H9 (cell line): ENCODE measurements around the gene ZBTB8A. TPM values are rescaled to one million over a fixed set of nuclear protein-coding genes. Genes with fewer than 3 reads are reported as not detected.
"Not testable (repeated sequence)": the region's sequence is repeated elsewhere in the genome, so short reads cannot be mapped to it uniquely, and the experiment has no call there.

Experiments used
- DNase-seq: peaks from one replicate; pipeline ENCODE4 v3.0.0-alpha.2; 2017
- H2AFZ ChIP-seq: one replicate; pipeline ENCODE4 v1.6.1; 2013; ENCODE audit warnings: mild to moderate bottlenecking, low read length, control low read depth, moderate library complexity
- H2AK5ac ChIP-seq: 2 replicates; pipeline ENCODE4 v1.6.1; 2013; ENCODE audit warnings: low read length, control low read depth, mixed read lengths; ENCODE audit not compliant: insufficient read length
- H2BK120ac ChIP-seq: one replicate; pipeline ENCODE4 v1.6.1; 2013; ENCODE audit warnings: low read depth, mild to moderate bottlenecking, low read length, control low read depth, inconsistent platforms; ENCODE audit not compliant: poor library complexity, severe bottlenecking
- H2BK12ac ChIP-seq: 2 replicates; pipeline ENCODE4 v1.6.1; 2013; ENCODE audit warnings: low read length, control low read depth, mixed read lengths, low read depth; ENCODE audit not compliant: insufficient read length
- H2BK15ac ChIP-seq: 2 replicates; pipeline ENCODE4 v1.6.1; 2013; ENCODE audit warnings: low read depth, low read length, control low read depth
- H2BK20ac ChIP-seq: one replicate; pipeline ENCODE4 v1.6.1; 2013; ENCODE audit warnings: low read depth, mild to moderate bottlenecking, low read length, control low read depth, inconsistent platforms; ENCODE audit not compliant: poor library complexity, severe bottlenecking
- H2BK5ac ChIP-seq: 2 replicates; pipeline ENCODE4 v1.6.1; 2013; ENCODE audit warnings: low read length, control low read depth, mixed read lengths; ENCODE audit not compliant: insufficient read length
- H3K14ac ChIP-seq: 2 replicates; pipeline ENCODE4 v1.6.1; 2013; ENCODE audit warnings: low read length, control low read depth; ENCODE audit not compliant: insufficient read depth
- H3K18ac ChIP-seq: 2 replicates; pipeline ENCODE4 v1.6.1; 2013; ENCODE audit warnings: low read depth, mild to moderate bottlenecking, mixed read lengths, low read length, control low read depth; ENCODE audit not compliant: insufficient read length
- H3K23ac ChIP-seq: 2 replicates; pipeline ENCODE4 v1.6.1; 2013; ENCODE audit warnings: low read length, control low read depth, mixed read lengths, low read depth; ENCODE audit not compliant: insufficient read length
- H3K23me2 ChIP-seq: 2 replicates; pipeline ENCODE4 v1.6.1; 2013; ENCODE audit warnings: low read depth, mild to moderate bottlenecking, mixed read lengths, low read length, control low read depth; ENCODE audit not compliant: insufficient read length, poor library complexity, severe bottlenecking
- H3K27ac ChIP-seq: 2 replicates; pipeline ENCODE4 v1.5.1; 2013; ENCODE audit warnings: low read length, control low read depth, mixed read lengths, low read depth; ENCODE audit not compliant: insufficient read length
- H3K27me3 ChIP-seq: 2 replicates; pipeline ENCODE4 v1.6.1; 2013; ENCODE audit warnings: low read length, control low read depth, inconsistent platforms; ENCODE audit not compliant: insufficient read depth
- H3K4ac ChIP-seq: 2 replicates; pipeline ENCODE4 v1.6.1; 2013; ENCODE audit warnings: low read depth, mild to moderate bottlenecking, control low read depth, inconsistent platforms, low read length, moderate library complexity
- H3K4me1 ChIP-seq: 2 replicates; pipeline ENCODE4 v1.6.1; 2013; ENCODE audit warnings: low read length, control low read depth, inconsistent platforms; ENCODE audit not compliant: insufficient read depth
- H3K4me2 ChIP-seq: 2 replicates; pipeline ENCODE4 v1.6.1; 2013; ENCODE audit warnings: low read length, control low read depth, mixed read lengths; ENCODE audit not compliant: insufficient read length, insufficient read depth
- H3K56ac ChIP-seq: 2 replicates; pipeline ENCODE4 v1.6.1; 2013; ENCODE audit warnings: low read depth, mild to moderate bottlenecking, mixed read lengths, low read length, control low read depth; ENCODE audit not compliant: insufficient read length
- H3K79me1 ChIP-seq: 2 replicates; pipeline ENCODE4 v1.6.1; 2013; ENCODE audit warnings: low read depth, mild to moderate bottlenecking, moderate library complexity, low read length, control low read depth, inconsistent platforms; ENCODE audit not compliant: insufficient read depth, poor library complexity, severe bottlenecking
- H3K79me2 ChIP-seq: 2 replicates; pipeline ENCODE4 v1.6.1; 2013; ENCODE audit warnings: low read length, control low read depth, inconsistent platforms; ENCODE audit not compliant: insufficient read depth
- H3K9ac ChIP-seq: 2 replicates; pipeline ENCODE4 v1.6.1; 2013; ENCODE audit warnings: low read length, control low read depth, mixed read lengths; ENCODE audit not compliant: insufficient read length; ENCODE audit errors: extremely low read depth
- H3K9me3 ChIP-seq: one replicate; pipeline ENCODE4 v1.6.1; 2013; ENCODE audit warnings: low read depth, low read length, inconsistent platforms; ENCODE audit not compliant: control insufficient read depth
- H3T11ph ChIP-seq: one replicate; pipeline ENCODE4 v1.6.1; 2013; ENCODE audit warnings: mild to moderate bottlenecking, low read length, control low read depth, inconsistent platforms
- H4K20me1 ChIP-seq: one replicate; pipeline ENCODE4 v1.6.1; 2013; ENCODE audit not compliant: control insufficient read depth, insufficient read length, insufficient read depth
- H4K5ac ChIP-seq: 2 replicates; pipeline ENCODE4 v1.6.1; 2013; ENCODE audit warnings: low read depth, mild to moderate bottlenecking, mixed read lengths, low read length, control low read depth; ENCODE audit not compliant: insufficient read length
- H4K8ac ChIP-seq: replicated peaks from 2 replicates; pipeline ENCODE4 v1.6.1; 2013; ENCODE audit warnings: low read length, control low read depth, mixed read lengths, low read depth; ENCODE audit not compliant: insufficient read length
- H4K91ac ChIP-seq: 2 replicates; pipeline ENCODE4 v1.6.1; 2013; ENCODE audit warnings: low read depth, mild to moderate bottlenecking, moderate library complexity, mixed read lengths, low read length, control low read depth; ENCODE audit not compliant: insufficient read length
- H3K27ac Mint-ChIP-seq, 3 experiments: 2 replicates in 2 of 3; 3 replicates in 1 of 3; pipeline ENCODE4 v1.8.0; 2020 to 2021; ENCODE audit warnings: mixed read lengths in 3 of 3, mild to moderate bottlenecking in 1 of 3, moderate library complexity in 1 of 3
- H3K27me3 Mint-ChIP-seq: 2 replicates; pipeline ENCODE4 v1.8.0; 2021; ENCODE audit warnings: low read depth, mild to moderate bottlenecking, moderate library complexity, mixed read lengths
- H3K36me3 Mint-ChIP-seq, 3 experiments: 2 replicates in 2 of 3; 3 replicates in 1 of 3; pipeline ENCODE4 v1.8.0; 2020 to 2021; ENCODE audit warnings: low read depth in 3 of 3, mixed read lengths in 3 of 3; ENCODE audit not compliant: insufficient read depth in 1 of 3
- H3K4me1 Mint-ChIP-seq, 2 experiments: 2 replicates each; pipeline ENCODE4 v1.8.0; 2020; ENCODE audit warnings: mixed read lengths in 2 of 2
- H3K4me3 Mint-ChIP-seq, 2 experiments: 2 replicates in 1 of 2; 3 replicates in 1 of 2; pipeline ENCODE4 v1.8.0; 2020 to 2021; ENCODE audit warnings: mild to moderate bottlenecking in 2 of 2, mixed read lengths in 2 of 2, moderate library complexity in 1 of 2
- H3K9me3 Mint-ChIP-seq, 2 experiments: 2 replicates in 1 of 2; 3 replicates in 1 of 2; pipeline ENCODE4 v1.8.0; 2020; ENCODE audit warnings: mild to moderate bottlenecking in 2 of 2, mixed read lengths in 2 of 2, moderate library complexity in 1 of 2
- CTCF ChIP-seq: fragments of 200-600 bp; sonication (generic); conservative IDR thresholded peaks from 3 replicates; pipeline ENCODE4 v1.8.0; 2021; ENCODE audit warnings: antibody characterized with exemption, mild to moderate bottlenecking
- WGBS: extraction: QIAGEN DNeasy Blood & Tissue Kit; methylation state at CpG from one replicate; pipeline ENCODE4 v1.1.7; 2013; ENCODE audit warnings: missing lambda C conversion rate, low lambda C conversion rate, mixed read lengths; ENCODE audit not compliant: insufficient read length; ENCODE audit errors: extremely low coverage; 5-methylcytosine and 5-hydroxymethylcytosine counted together
- total RNA-seq: library from RNA; stranded (reverse); gene quantifications from 2 replicates; pipeline ENCODE4 v1.2.1, GENCODE V29; 2021

The ZBTB8A gene
- total RNA-seq, 1 experiment from 2014 or later = 11.3 TPM

DNA sequence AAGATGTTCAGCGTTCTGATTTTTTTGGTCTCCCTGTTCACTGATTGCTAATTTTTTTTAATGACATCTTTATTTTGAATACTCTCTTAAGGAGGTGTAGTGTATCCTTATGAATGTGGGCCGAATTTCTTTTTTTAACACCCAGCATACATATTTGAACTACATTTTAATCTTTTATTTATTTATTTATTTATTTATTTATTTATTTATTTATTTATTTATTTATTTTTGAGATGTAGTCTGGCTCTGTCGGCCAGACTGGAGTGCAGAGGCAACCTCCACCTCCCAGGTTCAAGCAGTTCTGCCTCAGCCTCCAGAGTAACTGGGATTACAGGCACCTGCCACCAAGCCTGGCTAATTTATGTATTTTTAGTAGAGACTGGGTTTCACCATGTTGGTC lies 15.1 kb downstream of the ZBTB8A start:
- Histone ChIP-seq H3K18ac (no peak overlapping the region), H4K5ac (no peak overlapping the region), H3K23ac (no peak overlapping the region), H3K79me1 (peaks cover 3% of the 10 kb centered on the region), H3K23me2 (no peaks in the 10 kb centered on the region), H3K4ac (no peak overlapping the region), H3K4me2 (no peak overlapping the region), H4K20me1 (no peaks in the 10 kb centered on the region), H3K9me3 (no peaks in the 10 kb centered on the region), H3T11ph (no peak overlapping the region), H4K8ac (no peak overlapping the region), H3K56ac (no peak overlapping the region), H2BK15ac (no peak overlapping the region), H2BK120ac (no peak overlapping the region), H2AFZ (no peak overlapping the region), H3K27me3 (no peaks in the 10 kb centered on the region; the same call in 1 of the 2 replicates), H2BK12ac (no peak overlapping the region), H3K79me2 (no peaks in the 10 kb centered on the region), H3K9ac (no peak overlapping the region), H4K91ac (no peak overlapping the region), H3K27ac (no peak overlapping the region), H2AK5ac (no peak overlapping the region), H3K4me1 (no peaks in the 10 kb centered on the region), H2BK20ac (no peak overlapping the region), H2BK5ac (no peak overlapping the region), H3K14ac (no peak overlapping the region)
- no peak overlapping the region for H3K27ac Mint-ChIP-seq
- H3K4me3 Mint-ChIP-seq = no peak overlapping the region
- no peak for DNase-seq
- H3K36me3 Mint-ChIP-seq = peaks cover 4 to 37% (median 34%) of the 10 kb centered on the region in 3 experiments; a peak in 6 of 7 replicates
- WGBS = no CpG with 5 or more reads among the region's 3 CpGs
- H3K27me3 Mint-ChIP-seq = no peaks in the 10 kb centered on the region
- no peaks in the 10 kb centered on the region for H3K9me3 Mint-ChIP-seq
- H3K4me1 Mint-ChIP-seq = no peaks in the 10 kb centered on the region
- TF ChIP-seq CTCF = no peak

DNA sequence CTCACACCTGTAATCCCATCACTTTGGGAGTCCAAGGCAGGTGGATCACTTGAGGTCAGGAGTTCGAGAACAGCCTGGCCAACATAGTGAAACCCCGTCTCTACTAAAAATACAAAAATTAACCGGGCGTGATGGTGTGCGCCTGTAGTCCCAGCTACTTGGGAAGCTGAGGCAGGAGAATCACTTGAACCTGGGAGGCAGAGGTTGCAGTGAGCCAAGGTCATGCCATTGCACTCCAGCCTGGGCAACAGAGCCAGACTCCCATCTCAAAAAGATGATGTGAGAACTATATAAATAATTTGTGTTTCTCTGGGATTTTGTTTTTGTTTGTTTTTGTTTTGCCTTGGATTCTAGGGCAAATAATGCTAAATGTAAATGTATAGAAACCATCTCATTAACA lies 17.8 kb downstream of the ZBTB8A start:
- H4K8ac ChIP-seq, H3K9me3 Mint-ChIP-seq, H2BK15ac ChIP-seq, H3K4me2 ChIP-seq, H3K27me3 Mint-ChIP-seq, H3K27me3 ChIP-seq, H3K23ac ChIP-seq, H3K14ac ChIP-seq, H2AK5ac ChIP-seq, H3K9ac ChIP-seq, H2BK120ac ChIP-seq, H2BK20ac ChIP-seq, H3K18ac ChIP-seq, H4K5ac ChIP-seq, H4K20me1 ChIP-seq, H3K27ac Mint-ChIP-seq, H3K79me2 ChIP-seq, H3K4ac ChIP-seq, H3K4me1 Mint-ChIP-seq, DNase-seq, H2AFZ ChIP-seq, H3K79me1 ChIP-seq, H4K91ac ChIP-seq, H3T11ph ChIP-seq, H2BK12ac ChIP-seq, H2BK5ac ChIP-seq, H3K27ac ChIP-seq, H3K4me1 ChIP-seq, H3K4me3 Mint-ChIP-seq, H3K9me3 ChIP-seq, H3K56ac ChIP-seq, H3K23me2 ChIP-seq: not testable (repeated sequence)
- no CpG with 5 or more reads among the region's 5 CpGs for WGBS
- H3K36me3 Mint-ChIP-seq = peaks cover 10 to 57% (median 55%) of the 10 kb centered on the region in 3 experiments
